ENCODE results near the gene PDE4D. TPM values are rescaled to one million over a fixed set of nuclear protein-coding genes. Genes with fewer than 3 reads are reported as not detected.

The PDE4D gene
- total RNA-seq, 1 donor from 2014 or later: 26.9 TPM

DNA sequence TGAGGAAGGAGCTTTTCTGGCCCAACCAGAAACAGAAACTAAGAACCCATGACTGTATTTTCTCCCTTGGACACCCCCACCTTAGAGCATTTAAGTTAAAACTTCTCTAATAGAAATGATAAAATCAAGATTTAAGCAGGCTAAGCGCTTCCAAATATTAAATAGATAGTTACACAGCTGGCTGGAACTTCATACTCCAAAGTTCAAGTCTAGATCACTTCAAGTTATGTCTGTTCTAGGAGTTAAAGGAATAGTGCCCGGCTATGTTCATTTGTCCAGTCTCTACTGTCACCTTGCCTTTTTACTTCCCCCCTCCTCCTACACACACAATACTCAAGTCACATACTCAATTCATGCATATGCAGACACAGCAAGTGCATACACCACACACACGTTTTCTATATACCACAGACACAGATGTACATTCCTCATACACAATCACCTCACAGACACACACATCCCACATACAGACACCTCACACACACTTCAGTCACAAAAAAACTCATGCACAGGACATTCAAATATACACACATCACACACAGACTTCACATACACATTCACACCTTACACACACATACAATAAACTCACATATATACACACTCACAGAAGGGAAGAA lies 237.7 kb downstream of the PDE4D start:
- no peak for DNase-seq (ENCODE audit: low read depth)

DNA sequence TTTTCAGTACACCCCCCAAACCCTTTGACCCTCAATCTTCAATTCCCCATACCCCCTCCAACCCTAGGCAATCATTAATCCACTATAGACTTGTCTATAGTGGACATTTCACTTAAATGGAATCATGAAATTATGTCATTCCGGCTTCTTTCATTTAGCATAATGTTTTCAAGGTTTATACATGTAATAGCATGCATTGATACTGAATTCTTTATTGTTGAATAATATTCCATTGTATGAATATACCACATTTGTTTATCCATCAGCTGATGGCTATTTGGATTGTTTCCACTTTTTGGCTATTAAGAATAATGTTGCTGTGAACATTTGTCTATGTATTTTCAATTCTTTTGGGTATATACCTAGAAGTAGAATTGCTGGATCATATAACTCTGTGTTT lies 238.8 kb downstream of the PDE4D start:
- no peak for DNase-seq (ENCODE audit: low read depth)

GRCh38 chr5:59652449-59652848 lies 241.1 kb downstream of the PDE4D start:
- no peak for DNase-seq (ENCODE audit: low read depth)

DNA sequence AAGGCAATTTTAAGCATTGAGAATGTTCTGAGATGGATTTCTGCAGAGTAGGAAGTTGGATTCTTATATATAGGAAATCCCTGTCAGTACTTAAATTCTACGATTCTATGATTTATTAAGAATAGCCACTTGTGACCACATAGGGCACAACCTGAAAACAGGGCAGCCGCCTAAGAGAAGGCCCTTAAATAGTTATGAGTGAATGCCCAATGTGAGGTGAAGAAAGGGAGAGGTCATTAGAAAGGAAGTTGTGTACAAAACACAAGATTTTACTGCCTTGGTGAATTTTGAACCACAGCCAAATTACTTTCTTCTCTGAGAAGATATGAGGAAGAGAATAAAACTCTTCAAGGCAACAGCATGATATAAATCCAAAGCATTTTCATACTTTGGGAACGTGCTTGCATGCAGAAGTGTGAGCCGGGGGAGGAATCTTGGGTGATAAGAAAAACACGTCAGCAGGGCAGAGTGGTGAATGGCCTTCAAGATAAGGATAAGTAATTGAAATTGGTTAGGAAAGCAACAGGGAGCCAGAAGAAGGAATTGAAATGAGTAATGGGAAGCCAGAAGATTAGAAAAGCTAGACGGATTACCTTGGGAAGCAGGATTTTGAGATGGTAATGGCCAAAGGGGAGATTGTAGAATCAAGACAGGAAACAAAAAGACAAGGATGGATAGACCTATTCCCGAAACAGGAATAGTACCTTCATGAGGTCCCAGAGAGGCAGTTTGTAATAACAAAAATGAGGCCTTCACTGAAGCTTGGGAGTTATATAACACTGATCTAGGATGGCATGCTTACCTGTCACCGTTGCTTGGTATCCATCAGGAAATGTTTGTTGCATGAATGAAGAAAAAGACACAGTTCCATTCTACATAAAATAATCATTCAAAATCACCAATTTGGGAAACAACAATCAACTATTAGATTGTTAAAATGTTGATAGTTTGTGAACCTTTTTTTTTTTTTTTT lies 244.3 kb downstream of the PDE4D start:
- DNase-seq (ENCODE audit: low read depth): peak; percentile 42

DNA sequence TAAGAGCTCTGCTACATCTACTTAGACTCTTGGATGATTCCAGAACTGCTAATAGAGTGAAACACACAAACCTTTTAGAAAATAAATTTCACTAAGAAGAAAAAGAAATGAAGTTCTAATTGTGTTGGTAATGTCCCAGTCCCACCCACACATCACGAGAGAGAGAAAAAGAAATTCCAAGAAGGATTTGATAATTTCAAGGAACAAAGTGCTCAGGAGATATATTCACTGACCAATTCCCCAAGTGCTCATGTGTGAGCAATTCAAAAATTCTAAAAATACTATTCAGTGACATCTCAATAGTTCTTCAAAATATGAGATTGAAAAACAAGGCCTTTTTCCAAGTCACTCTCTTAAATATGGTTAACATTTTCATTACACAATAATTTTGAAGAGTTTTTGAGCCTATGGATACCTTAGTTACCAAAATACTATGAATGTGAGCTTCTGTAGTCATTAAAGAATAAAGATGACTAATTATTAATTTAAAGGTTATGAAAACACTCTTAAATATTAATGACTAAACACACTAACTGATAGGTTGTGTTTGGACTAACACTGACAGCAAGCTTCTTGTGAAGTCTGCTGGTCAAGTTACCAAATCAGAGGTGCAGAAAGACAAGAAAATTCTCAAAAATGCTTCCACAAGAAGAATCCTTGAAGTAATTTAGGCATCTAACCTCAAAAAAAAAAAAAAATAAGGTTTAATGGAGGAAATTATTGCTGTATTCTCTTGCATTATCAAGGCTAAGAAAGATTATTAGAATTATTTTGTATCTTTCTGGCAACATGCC lies 245.3 kb downstream of the PDE4D start:
- no peak for DNase-seq (ENCODE audit: low read depth)

- DNase-seq (ENCODE audit: low read depth): no peak
These were observed 248.1 kb downstream of the PDE4D start for GRCh38 chr5:59645380-59645779.

DNA sequence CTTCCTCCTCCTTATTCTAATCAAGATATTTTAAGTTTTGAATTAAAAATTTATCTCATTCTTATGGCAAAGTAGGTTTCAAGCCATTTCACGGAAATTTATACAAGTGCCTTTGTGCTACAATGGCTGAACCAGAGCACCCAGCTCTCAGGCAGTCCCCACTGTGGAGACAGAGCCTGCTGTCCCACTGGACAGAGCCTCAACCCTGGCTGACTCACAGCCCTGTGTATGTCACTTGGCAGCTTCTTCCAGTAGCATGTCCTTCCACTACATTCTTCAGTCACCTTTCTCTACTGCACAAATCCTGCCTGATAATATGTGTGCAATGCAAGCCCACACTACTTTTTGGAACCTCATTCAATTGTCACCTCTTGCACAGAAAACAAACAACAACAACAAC lies 253.1 kb downstream of the PDE4D start:
- peak; percentile 50 for DNase-seq (ENCODE audit: low read depth)

- DNase-seq (ENCODE audit: low read depth): no peak
These were observed 255.5 kb downstream of the PDE4D start for GRCh38 chr5:59637884-59638580.

- no peak for DNase-seq (ENCODE audit: low read depth)
These were observed 264.0 kb downstream of the PDE4D start for GRCh38 chr5:59629561-59629960.

DNA sequence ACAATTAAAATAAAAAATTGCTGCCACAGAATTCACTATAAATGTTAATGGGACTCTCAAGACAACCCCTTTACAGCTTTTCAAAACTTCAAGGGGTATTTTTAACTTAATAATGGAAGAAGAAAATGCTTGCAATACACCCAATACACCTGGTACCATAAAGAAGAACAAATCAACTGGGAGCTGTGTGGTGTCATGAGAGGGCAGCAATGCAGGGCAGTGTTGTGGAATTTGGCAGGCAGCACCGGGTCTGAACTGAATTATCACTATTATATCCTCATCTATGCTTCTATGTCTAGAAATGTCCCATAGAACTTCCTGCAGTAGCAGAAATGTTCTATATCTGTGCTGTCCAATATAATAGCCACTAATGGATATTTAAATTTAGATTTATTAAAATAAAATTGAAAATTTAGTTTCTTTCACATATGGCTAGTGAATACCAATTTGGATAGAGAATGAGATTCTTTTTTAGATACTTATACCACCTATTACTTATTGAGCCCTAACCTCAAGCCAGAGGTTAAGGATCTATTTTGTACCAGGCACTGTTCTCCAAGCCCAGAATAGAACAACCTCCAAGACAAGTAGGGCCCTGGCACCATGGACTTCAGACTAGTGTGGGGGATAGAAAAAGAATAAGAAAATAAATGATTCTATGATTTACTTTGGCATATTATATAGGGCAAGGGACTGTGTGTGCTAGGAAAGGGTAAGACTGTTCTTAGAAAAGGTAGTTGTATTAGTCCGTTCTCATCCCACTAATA lies 265.3 kb downstream of the PDE4D start:
- DNase-seq (ENCODE audit: low read depth): no peak

DNA sequence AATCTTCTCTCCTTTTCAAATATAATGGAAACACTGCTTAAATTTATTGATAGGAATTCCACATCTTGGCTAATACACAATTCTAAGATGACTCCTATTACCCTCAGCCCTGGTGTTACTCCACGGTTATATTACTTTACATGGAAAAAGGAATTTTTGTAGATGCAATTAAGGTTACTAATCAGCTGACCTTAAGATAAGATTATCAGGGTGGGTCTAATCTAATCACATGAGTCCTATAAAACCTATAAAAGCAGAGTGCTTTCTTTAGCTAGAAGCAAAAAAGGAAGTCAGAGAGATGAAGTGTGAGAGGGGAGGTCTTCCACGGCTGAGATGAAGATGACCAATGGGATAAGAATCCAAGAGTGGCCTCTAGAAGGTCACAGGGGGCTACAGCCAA lies 268.6 kb downstream of the PDE4D start:
- DNase-seq (ENCODE audit: low read depth): no peak

- no peak for DNase-seq (ENCODE audit: low read depth)
These were observed 270.7 kb downstream of the PDE4D start for GRCh38 chr5:59622848-59623247.

- peak; percentile 49 for DNase-seq (ENCODE audit: low read depth)
These were observed 272.0 kb downstream of the PDE4D start for GRCh38 chr5:59621477-59621876.

GRCh38 chr5:59620535-59621212 lies 272.9 kb downstream of the PDE4D start:
- peak; percentile 74 for DNase-seq (ENCODE audit: low read depth)

DNA sequence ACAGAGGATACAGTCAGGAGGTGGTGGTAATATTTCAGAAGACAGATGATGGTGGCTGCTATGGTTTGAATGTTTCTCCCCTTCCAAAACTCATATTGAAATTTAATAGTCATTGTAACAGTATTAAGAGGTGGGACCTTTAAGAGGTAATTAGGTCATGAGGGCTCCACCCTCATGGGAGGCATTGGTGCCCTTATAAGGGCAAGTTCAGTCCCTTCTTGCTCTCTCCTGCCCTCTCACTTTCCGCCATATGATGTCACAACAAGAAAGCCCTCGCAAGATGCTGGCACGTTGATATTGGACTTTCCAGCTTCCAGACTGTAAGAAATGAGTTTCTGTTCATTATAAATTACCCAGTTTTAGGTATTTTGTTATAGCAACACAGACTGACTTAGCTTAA lies 274.9 kb downstream of the PDE4D start:
- no peak for DNase-seq (ENCODE audit: low read depth)

DNA sequence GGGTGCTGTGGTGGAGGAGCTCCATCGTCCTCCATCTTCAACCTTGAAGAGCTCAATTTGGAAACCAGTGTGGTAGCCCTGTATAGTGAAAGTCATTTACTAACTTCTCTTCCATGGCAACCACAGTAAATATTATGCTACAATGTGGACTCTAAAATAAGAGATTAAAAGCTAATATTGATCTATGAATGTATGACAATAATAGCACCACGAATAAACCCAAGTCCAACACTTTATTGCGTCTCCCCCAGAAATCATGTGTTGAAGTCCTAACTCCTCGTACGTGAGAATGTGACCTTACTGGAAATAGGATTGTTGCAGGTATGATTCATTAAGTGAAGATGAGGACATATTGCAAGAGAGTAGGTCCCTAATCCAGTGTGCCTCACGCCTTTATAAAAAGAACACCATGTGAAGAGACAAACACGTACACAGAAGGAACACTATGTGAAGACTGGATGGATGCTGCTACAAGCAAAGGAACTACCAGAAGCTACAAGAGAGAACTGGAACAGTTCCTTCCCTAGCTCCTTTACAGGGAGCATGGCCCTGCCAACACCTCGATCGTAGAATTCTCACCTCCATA lies 276.2 kb downstream of the PDE4D start:
- no peak for DNase-seq (ENCODE audit: low read depth)

- DNase-seq (ENCODE audit: low read depth): no peak
These were observed 277.1 kb downstream of the PDE4D start for GRCh38 chr5:59616413-59616812.

DNA sequence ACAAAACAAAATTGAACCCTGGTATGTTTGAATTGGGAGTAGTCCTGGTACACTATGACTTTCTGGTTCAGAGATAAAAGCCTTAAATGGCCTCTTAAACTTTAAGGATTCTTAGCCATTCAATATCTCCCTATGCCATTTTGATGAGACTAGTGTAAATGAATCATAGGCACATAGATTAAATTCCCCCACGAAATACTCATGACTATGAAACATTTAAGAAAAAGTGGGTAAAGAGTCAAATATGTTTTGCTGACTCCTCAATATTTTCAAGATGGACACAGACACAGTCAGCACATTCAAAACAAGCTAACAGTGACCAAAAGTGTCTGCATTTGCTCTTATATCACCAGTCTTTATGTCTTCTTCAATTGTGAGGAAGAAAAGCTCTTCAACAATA lies 278.3 kb downstream of the PDE4D start:
- no peak for DNase-seq (ENCODE audit: low read depth)

DNA sequence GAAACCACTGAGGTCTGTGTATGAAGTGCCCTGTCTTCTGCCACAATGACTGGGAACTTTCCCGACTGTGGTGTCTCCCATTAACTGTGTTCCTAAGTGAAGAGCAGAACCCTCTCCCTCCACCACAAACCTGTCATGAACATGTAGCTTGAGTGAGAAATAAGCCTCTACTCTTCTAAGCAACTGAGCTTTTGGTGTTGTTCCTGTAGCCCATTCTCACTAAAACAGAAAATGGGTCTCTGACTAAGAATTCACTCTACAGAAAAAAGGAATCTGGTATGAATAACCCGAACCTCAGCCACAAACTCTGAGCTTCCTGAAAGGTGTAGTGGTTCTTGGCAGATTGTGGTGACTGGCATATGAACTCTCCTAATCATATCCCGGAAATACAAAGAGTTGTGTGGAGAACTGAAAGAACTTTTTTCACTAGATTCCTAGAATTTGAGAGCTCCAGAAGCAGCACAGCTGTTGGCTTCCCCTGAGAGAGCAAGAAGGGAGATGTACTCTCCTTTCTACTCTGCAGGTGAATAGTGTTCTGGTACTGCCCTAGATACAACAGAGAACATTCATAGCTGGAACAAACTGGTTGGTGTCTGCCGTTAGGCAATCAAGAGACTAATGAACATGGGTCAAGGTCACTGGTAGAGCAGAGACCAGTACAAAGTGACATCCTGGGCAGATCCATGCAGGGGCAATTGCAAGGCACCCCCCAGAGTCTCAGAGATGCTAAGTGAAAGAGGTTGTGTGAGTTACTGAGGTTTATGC lies 283.8 kb downstream of the PDE4D start:
- no peak for DNase-seq (ENCODE audit: low read depth)

Measured in renal cortical epithelial cell (primary cell).